K562 (cell line): ENCODE data around the gene STOX1. TPM values are rescaled to one million over a fixed set of nuclear protein-coding genes. Genes with fewer than 3 reads are reported as not detected.

Experiments
- ATAC-seq: fragments of 200-7000 bp; cut with Tn5 transposase; 3 replicates; pipeline ENCODE4 v1.9.1; 2020; ENCODE audit warnings: moderate library complexity
- BruUV-seq: library from RNA; stranded (reverse); fragments of 400-500 nt; replicated peaks from 2 replicates; lab custom pipeline; 2021; lab: Mats Ljungman, UMichigan
- CTCF ChIA-PET: fragments of 300-600 bp; formaldehyde crosslinking; extraction: SDS; loops from one replicate; lab custom pipeline; 2021; ENCODE audit warnings: low intra/inter-chr PET ratio; lab: Yijun Ruan, JAX
- POLR2A ChIA-PET: fragments of 300-600, 350-650 bp; sonication (Branson Sonifier 250); formaldehyde crosslinking; extraction: SDS; loops from one replicate; lab custom pipeline; 2021; ENCODE audit warnings: antibody characterized with exemption, inconsistent platforms; lab: Yijun Ruan, JAX
- DNase-seq, 4 experiments: peaks; one replicate each; pipeline versions ENCODE4 v3.0.0 to v3.0.0-alpha.2; 2011 to 2018; ENCODE audit warnings: low spot score in 3 of 4, mixed read lengths in 3 of 4; ENCODE audit errors: extremely low read depth in 1 of 4
- FAIRE-seq: peaks from 2 replicates; lab custom pipeline; 2011; peaks lifted over from hg19 to GRCh38; lab: Jason Lieb, UNC
- H2AFZ ChIP-seq: 2 replicates; pipeline ENCODE4 v1.6.0; 2011; ENCODE audit warnings: low read depth, low read length, control low read depth, inconsistent platforms
- H3K27ac ChIP-seq: fragments of 200-600 bp; 3 replicates; pipeline ENCODE4 v1.8.0; 2011; ENCODE audit warnings: low read depth, mild to moderate bottlenecking, control low read depth, inconsistent platforms, low read length, moderate library complexity, mixed read lengths; ENCODE audit errors: extremely low read depth
- H3K27me3 ChIP-seq, 2 experiments: fragments of 300-600 bp in 1 of 2; 2 replicates in 1 of 2; 3 replicates in 1 of 2; pipeline versions ENCODE4 v1.6.0 to v1.8.0; 2011; ENCODE audit warnings: inconsistent platforms in 2 of 2, low read length in 2 of 2, mild to moderate bottlenecking in 1 of 2, mixed read lengths in 1 of 2, moderate library complexity in 1 of 2; ENCODE audit not compliant: control insufficient read depth in 2 of 2, insufficient read depth in 2 of 2
- H3K36me3 ChIP-seq: fragments of 300-600 bp; 3 replicates; pipeline ENCODE4 v1.8.0; 2011; ENCODE audit warnings: mild to moderate bottlenecking, low read length, inconsistent platforms; ENCODE audit not compliant: control insufficient read depth, insufficient read depth
- H3K4me1 ChIP-seq, 2 experiments: fragments of 200-600 bp in 1 of 2; replicated peaks in 1 of 2; 2 replicates in 1 of 2; 3 replicates in 1 of 2; pipeline versions ENCODE4 v1.5.1 to v1.8.0; 2011; ENCODE audit warnings: inconsistent platforms in 2 of 2, low read length in 2 of 2, mild to moderate bottlenecking in 1 of 2, mixed read lengths in 1 of 2, moderate library complexity in 1 of 2; ENCODE audit not compliant: control insufficient read depth in 2 of 2, insufficient read depth in 2 of 2
- H3K4me2 ChIP-seq: 2 replicates; pipeline ENCODE4 v1.6.1; 2011; ENCODE audit warnings: low read length, control low read depth, inconsistent platforms, mixed read lengths; ENCODE audit not compliant: insufficient read depth
- H3K4me3 ChIP-seq: fragments of 200-600 bp; sonication (generic), shearing (Covaris generic); 2 replicates; pipeline ENCODE4 v1.5.1; 2016; ENCODE audit warnings: control low read depth, inconsistent platforms
- H3K79me2 ChIP-seq: fragments of 200-600 bp; 3 replicates; pipeline ENCODE4 v1.8.0; 2011; ENCODE audit warnings: low read length, inconsistent platforms; ENCODE audit not compliant: control insufficient read depth, insufficient read depth
- H3K9ac ChIP-seq, 2 experiments: 2 replicates each; pipeline versions ENCODE4 v1.6.0 to v1.6.1; 2011; ENCODE audit warnings: low read depth in 2 of 2, low read length in 2 of 2, control low read depth in 1 of 2, inconsistent platforms in 1 of 2, mild to moderate bottlenecking in 1 of 2, mixed read lengths in 1 of 2; ENCODE audit not compliant: insufficient read depth in 1 of 2
- H3K9me1 ChIP-seq: one replicate; pipeline ENCODE4 v1.6.0; 2011; ENCODE audit warnings: inconsistent platforms, mild to moderate bottlenecking, low read length, moderate library complexity; ENCODE audit not compliant: control insufficient read depth, insufficient read depth
- H3K9me3 ChIP-seq: replicated peaks from 2 replicates; pipeline ENCODE4 v1.5.1; 2011; ENCODE audit warnings: low read depth, low read length, inconsistent platforms; ENCODE audit not compliant: control insufficient read depth, insufficient read depth
- H4K20me1 ChIP-seq: replicated peaks from 2 replicates; pipeline ENCODE4 v1.6.1; 2011; ENCODE audit warnings: low read length, inconsistent platforms, mixed read lengths; ENCODE audit not compliant: control insufficient read depth, insufficient read depth
- MAFF ChIP-seq: IDR thresholded peaks from 2 replicates; pipeline ENCODE4 v1.6.1; 2012; ENCODE audit warnings: low read length, improper control_type of control experiment
- PML ChIP-seq: IDR thresholded peaks from 2 replicates; pipeline ENCODE4 v1.6.1; 2012; ENCODE audit warnings: low read length, inconsistent platforms
- SIN3A ChIP-seq, 2 experiments: fragments of 150-350 bp in 1 of 2; IDR thresholded peaks; 2 replicates each; pipeline ENCODE4 v1.6.1; 2011 to 2016; ENCODE audit warnings: borderline replicate concordance in 2 of 2, low read depth in 2 of 2, low read length in 2 of 2, mild to moderate bottlenecking in 2 of 2, moderate library complexity in 2 of 2; ENCODE audit not compliant: control insufficient read depth in 1 of 2
- SRF ChIP-seq, 2 experiments: fragments of 250-450, 450-650 bp in 1 of 2; sonication (Bioruptor Pico) in 1 of 2; sonication (generic) in 1 of 2; formaldehyde crosslinking; IDR thresholded peaks; 2 replicates each; pipeline versions ENCODE4 v1.5.0 to v1.5.1; 2020 to 2022; ENCODE audit warnings: mild to moderate bottlenecking in 1 of 2, missing genetic modification reagents in 1 of 2
- XRCC3 ChIP-seq: fragments of 450-650 bp; IDR thresholded peaks from 2 replicates; pipeline ENCODE4 v1.6.1; 2017; ENCODE audit warnings: mild to moderate bottlenecking, moderate library complexity
- ZBTB49 ChIP-seq: sonication (generic); formaldehyde crosslinking; IDR thresholded peaks from 2 replicates; pipeline ENCODE4 v1.8.0; 2022; ENCODE audit warnings: missing genetic modification reagents, mild to moderate bottlenecking, borderline replicate concordance
- ZNF583 ChIP-seq: fragments of 250-450 bp; sonication (Bioruptor Pico); IDR thresholded peaks from 2 replicates; pipeline ENCODE4 v1.4.0; 2020
- ZNF830 ChIP-seq: fragments of 250-450 bp; sonication (Bioruptor Pico); IDR thresholded peaks from 2 replicates; pipeline ENCODE4 v1.5.0; 2021; ENCODE audit warnings: mild to moderate bottlenecking
- WGBS: fragments of 100-300 bp; shearing (Covaris generic); methylation state at CpG from one replicate; pipeline ENCODE4 v1.1.6; 2016; ENCODE audit warnings: low coverage, mixed read lengths; ENCODE audit not compliant: insufficient coverage; ENCODE audit errors: missing lambda C conversion rate; 5-methylcytosine and 5-hydroxymethylcytosine counted together
- in situ Hi-C: fragments of 300-500 bp; cut with MboI; formaldehyde crosslinking; loops from 4 replicates; pipeline ENCODE4 v1.15.0; 2018; ENCODE audit warnings: inconsistent platforms, mixed read lengths
- intact Hi-C: fragments of 100-400 bp; cut with micrococcal nuclease; formaldehyde crosslinking; loops from 2 replicates; pipeline ENCODE4 v1.14.2; 2022
- polyA plus RNA-seq, 8 experiments: library from polyadenylated mRNA; depleted of rRNA in 4 of 8; stranded (reverse) in 5 of 8; unstranded in 3 of 8; fragments of >200 nt; fragmentation: Nextera tagmentation in 2 of 8; fragmentation: Illumina TruSeq in 1 of 8; extraction: Ambion mirVana in 2 of 8; extraction: Trizol in 1 of 8; gene quantifications; 2 replicates each; pipeline versions ENCODE4 v1.2.1 to v1.2.3, GENCODE V29; 2011 to 2014; ENCODE audit warnings: inconsistent platforms in 1 of 8, missing spikeins in 1 of 8
- total RNA-seq, 7 experiments: library from RNA; depleted of rRNA in 6 of 7; stranded (reverse); fragments of >200 nt in 6 of 7; fragmentation: Illumina TruSeq in 2 of 7; extraction: Trizol in 2 of 7; gene quantifications; 2 replicates each; pipeline versions ENCODE4 v1.2.1 to v1.2.3, GENCODE V29; 2011 to 2021; ENCODE audit warnings: low replicate concordance in 1 of 7
- TF ChIP-seq, protein P1 (sequence below): fragments of 250-450 bp; sonication (Bioruptor Pico); IDR thresholded peaks from 2 replicates; pipeline ENCODE4 v1.5.0; 2020; ENCODE audit warnings: mild to moderate bottlenecking, borderline replicate concordance

The STOX1 gene
- total and polyA plus RNA-seq, 9 of the 15 experiments (the other 6 are each of a cell fraction or from before 2014, with no cell fraction given): 0.09 to 0.87 (median 0.29) TPM

GRCh38 chr10:68831961-68832455 is 4.7 kb downstream of the STOX1 start:
- in situ Hi-C loops (no loop called here), intact Hi-C loops (loop anchor here (5.0 kb wide), 1 partner anchor 65 kb away; no protein-coding TSS in a partner anchor)
- no peak for DNase-seq
- H2AFZ ChIP-seq: no peak overlapping the region
- H3K9me1 ChIP-seq: no peaks in the 10 kb centered on the region
- no peak overlapping the region for H3K9ac ChIP-seq
- peaks cover 48 to 56% of the 10 kb centered on the region in 2 experiments for H3K27me3 ChIP-seq
- H3K4me3 ChIP-seq: no peak overlapping the region
- WGBS: 9% methylated on average over 5 of the region's 5 CpGs
- ATAC-seq: no peak
- H3K36me3 ChIP-seq: no peaks in the 10 kb centered on the region
- no peaks in the 10 kb centered on the region for H4K20me1 ChIP-seq
- H3K4me2 ChIP-seq: no peak overlapping the region
- no TSS peak for BruUV-seq
- no peaks in the 10 kb centered on the region for H3K79me2 ChIP-seq
- POLR2A ChIA-PET: interaction anchor here (0.5 to 1.1 kb wide), 3 partner anchors 8 to 45 kb away, joined by 3 read pairs; no protein-coding TSS in a partner anchor
- FAIRE-seq: no peak
- H3K9me3 ChIP-seq: no peaks in the 10 kb centered on the region
- CTCF ChIA-PET: no interaction called here
- H3K27ac ChIP-seq: no peak overlapping the region
- peaks cover 0 to 11% of the 10 kb centered on the region in 2 experiments; a peak in 3 of 5 replicates for H3K4me1 ChIP-seq
- TF ChIP-seq ZNF830: no peak
- TF ChIP-seq PML: no peak
- no peak for TF ChIP-seq ZBTB49 (CRISPR knock-in tag)
- TF ChIP-seq SIN3A (IDR thresholded peaks at IDR 0.05; ENCODE audit: borderline replicate concordance in 2 of 2, control insufficient read depth in 1 of 2, low read depth in 2 of 2, low read length in 2 of 2): no peak
- TF ChIP-seq, protein P1, sequence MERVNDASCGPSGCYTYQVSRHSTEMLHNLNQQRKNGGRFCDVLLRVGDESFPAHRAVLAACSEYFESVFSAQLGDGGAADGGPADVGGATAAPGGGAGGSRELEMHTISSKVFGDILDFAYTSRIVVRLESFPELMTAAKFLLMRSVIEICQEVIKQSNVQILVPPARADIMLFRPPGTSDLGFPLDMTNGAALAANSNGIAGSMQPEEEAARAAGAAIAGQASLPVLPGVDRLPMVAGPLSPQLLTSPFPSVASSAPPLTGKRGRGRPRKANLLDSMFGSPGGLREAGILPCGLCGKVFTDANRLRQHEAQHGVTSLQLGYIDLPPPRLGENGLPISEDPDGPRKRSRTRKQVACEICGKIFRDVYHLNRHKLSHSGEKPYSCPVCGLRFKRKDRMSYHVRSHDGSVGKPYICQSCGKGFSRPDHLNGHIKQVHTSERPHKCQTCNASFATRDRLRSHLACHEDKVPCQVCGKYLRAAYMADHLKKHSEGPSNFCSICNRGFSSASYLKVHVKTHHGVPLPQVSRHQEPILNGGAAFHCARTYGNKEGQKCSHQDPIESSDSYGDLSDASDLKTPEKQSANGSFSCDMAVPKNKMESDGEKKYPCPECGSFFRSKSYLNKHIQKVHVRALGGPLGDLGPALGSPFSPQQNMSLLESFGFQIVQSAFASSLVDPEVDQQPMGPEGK (CRISPR knock-in tag): no peak
- no peak for TF ChIP-seq MAFF
- no peak for TF ChIP-seq ZNF583 (CRISPR knock-in tag)
- no peak for TF ChIP-seq SRF (CRISPR knock-in tag; IDR thresholded peaks at IDR 0.05)
- no peak for TF ChIP-seq XRCC3
